GM21825 (cell line): ENCODE results near the gene KCNK7.
"Not testable (repeated sequence)": the region's sequence is repeated elsewhere in the genome, so short reads cannot be mapped to it uniquely, and the experiment has no call there.

ENCODE experiments used
- ATAC-seq: cut with Tn5 transposase; IDR thresholded peaks from one replicate; pipeline ENCODE4 v1.9.1; 2021; ENCODE audit warnings: mild to moderate bottlenecking, moderate library complexity; ENCODE audit not compliant: unreplicated experiment

The KCNK7 gene, protein sequence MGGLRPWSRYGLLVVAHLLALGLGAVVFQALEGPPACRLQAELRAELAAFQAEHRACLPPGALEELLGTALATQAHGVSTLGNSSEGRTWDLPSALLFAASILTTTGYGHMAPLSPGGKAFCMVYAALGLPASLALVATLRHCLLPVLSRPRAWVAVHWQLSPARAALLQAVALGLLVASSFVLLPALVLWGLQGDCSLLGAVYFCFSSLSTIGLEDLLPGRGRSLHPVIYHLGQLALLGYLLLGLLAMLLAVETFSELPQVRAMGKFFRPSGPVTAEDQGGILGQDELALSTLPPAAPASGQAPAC

DNA sequence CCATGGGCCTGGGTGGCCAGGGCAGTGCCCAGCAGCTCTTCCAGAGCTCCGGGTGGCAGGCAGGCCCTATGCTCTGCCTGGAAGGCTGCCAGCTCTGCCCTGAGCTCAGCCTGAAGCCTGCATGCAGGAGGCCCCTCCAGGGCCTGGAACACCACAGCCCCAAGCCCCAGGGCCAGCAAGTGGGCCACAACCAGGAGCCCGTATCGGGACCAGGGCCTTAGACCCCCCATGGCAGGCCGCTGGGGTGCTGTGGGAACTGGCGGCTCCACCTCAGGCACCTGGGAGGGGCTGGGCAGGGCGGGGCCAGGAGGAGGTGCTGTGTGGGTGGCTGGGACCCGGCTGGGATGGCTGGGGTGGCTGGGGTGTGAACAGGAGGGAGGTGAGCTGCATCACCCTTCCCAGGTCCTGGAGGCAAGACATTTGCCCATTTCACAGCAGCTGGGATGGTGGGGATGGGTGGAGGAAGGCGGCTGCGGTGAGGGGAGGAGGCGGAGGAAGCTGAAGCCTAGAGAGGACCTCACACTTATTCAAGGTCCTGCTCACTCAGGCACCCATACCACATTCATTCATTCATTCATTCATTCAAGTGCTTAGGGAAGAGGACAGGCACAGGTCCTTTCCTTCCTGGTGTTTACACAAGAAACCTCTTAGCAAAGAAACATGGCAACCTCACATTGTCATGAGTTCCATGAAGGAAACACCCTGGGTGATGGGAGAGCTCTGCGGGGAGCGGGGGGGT, at the start of gene KCNK7:
Gene KCNK7 (minus strand): TSS at position 258 of the 739 bp plus-strand sequence. CDS start 28 bp downstream, at position 230.
- ATAC-seq, result no peak

DNA sequence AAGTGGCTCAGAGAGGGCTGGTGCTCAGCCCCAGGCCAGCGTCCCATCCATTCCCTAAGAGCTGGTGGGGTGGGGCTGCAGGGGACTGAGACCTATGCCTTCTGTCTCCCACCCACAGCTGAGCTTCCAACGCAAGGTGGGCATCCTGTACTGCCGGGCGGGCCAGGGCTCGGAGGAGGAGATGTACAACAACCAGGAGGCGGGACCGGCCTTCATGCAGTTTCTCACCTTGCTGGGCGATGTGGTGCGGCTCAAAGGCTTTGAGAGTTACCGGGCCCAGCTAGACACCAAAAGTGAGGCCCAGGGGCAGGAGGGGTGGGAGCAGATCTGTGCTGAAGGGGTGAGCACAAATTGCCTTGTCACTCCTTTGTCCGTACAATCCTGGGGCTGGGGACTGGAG, 49.2 kb upstream of the KCNK7 start:
- ATAC-seq, result no peak

DNA sequence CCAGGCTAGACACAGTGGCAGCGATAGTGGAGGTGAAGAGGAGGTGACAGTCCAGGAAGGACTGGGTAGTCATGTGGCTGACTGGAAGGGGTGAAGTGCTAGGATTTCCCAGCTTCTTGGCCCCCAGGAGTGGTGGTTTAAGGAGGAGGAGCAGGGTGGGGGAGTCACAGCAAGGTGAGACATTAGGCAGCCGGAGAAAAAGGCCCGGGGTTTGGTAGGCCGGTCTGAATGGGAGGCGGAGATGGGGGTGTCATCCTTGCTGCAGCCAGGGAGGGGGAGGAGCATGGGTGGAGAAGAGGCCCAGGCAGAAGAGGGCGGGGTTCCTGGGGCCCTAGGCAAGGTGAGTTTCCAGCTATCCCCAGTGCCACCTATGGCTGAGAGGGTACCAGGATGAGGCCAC, 48.4 kb upstream of the KCNK7 start:
- no peak for ATAC-seq

DNA sequence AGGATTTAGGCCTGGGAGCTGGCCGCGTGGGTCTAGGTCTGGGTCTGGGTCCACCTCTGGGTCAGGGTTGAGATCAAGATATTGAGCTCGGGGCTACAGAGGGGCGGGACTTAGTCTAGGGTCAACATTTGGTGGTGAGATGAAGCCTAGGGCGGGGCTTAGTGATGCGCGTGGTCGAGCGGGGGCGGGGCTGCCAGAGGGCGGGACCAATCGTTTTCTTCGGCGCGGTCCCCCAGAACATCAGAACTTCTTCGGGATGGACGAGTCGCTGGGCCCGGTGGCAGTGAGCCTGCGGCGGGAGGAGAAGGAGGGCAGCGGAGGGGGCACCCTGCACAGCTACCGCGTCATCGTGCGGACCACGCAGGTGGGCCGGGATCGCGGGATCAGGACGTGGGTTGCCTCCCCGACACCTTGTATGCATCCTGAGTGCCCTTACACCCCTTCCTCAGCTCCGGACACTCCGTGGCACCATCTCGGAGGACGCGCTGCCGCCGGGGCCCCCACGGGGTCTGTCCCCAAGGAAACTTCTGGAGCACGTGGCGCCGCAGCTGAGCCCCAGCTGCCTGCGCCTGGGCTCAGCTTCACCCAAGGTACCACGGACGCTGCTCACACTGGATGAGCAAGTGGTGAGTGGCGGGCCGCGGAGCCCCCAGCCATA, 46.5 kb upstream of the KCNK7 start:
- no peak for ATAC-seq

DNA sequence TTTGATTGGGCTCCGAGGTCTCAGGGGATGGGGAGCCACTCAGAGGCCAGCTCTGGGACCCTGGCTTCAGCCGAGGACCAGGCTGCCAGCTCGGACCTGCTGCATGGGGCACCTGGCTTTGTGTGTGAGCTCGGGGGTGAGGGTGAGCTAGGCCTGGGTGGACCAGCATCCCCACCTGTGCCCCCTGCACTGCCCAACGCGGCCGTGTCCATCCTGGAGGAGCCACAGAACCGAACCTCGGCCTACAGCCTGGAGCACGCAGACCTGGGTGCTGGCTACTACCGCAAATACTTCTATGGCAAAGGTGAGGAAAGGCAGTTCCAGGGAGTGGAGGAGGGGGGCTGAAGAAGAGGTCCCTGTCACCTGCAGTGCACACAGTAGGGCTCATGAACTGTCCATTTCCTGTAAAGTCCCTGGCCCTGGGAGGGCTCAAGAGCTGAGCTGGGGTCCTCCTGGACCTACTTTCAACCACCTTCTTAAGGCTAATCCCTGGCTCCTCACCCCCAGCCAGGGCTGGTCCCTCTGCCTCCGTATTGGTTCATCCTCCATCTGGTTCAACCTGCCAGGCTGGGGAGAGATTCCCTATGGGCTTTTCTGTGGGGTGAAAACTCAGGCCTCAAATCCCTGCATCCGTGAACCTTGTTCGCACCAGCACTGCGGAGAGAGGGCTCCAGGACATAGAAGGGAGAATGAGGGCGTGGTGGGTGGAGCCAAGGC, 45.9 kb upstream of the KCNK7 start:
- ATAC-seq, result no peak

DNA sequence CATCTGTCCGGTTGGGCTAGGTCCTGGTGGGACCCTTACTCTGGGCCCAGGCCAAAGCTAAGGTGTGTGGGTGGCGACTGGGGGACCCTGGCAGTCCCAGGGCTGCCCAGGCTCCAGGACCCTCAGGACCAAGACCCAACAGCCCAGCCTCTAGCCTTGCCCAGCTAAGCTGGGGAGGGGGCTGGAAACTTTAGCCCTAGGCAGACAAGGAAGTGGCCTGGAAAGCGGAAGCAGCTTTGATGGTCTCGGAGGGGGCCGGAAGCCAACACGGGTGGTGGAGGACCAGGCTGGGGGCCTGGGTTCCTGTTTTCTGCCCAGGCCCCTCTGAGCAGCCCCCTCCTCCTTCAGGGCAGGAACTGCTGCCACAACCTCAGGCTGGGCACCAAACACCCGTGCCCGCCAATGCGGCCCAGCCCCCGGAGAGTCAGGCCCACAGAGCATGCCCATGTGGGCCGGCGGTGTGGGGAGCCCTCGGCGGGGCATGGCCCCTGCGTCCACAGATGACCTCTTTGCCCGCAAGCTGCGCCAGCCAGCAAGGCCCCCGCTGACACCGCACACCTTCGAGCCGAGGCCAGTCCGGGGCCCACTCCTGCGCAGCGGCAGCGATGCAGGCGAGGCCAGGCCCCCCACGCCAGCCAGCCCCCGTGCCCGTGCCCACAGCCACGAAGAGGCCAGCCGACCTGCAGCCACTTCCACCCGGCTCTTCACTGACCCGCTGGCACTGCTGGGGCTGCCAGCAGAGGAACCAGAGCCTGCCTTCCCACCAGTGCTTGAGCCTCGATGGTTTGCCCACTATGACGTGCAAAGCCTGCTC, 45.1 kb upstream of the KCNK7 start:
- ATAC-seq, result no peak

DNA sequence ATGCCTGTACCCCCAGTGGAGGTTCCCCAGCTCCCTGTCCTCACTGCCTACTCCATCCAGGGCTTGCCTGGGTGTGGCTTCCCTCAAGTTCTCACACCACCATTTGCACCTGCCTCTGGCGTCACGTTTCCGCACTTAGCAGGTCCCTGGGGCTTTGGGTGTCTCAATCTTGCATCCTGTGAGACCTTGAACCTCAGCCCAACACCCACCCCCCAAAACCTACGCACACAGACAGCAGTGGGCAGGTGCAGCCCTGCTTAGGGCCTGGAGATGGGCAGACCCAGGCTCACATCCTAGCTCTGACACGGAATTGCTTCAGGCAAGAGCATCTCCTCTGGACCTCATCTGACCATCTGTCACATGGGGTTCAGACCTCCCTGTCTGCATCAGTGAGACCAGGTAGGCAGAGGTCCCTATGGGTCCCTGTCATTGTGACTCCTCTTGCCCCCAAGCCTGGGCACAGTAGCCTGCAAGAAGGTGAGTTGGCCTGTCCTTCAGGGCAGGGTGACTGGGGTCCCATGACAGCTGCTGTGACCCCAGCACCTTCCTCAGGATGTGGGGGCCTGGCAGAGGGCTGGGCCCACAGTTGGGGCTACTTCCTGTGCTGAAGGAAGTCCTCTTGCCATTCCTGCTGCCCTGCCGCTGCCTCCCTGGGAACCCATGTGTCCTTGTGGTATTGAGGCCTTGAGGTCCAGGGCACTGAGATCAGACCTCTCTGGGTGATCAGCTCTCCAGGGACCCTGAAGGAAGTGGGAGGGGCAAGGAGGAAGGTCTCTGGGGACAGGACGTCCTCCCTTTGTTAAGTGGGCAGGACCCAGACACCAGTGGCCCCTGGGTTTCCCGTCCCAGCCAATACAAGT, 44.3 kb upstream of the KCNK7 start:
- peak; percentile 31 for ATAC-seq

DNA sequence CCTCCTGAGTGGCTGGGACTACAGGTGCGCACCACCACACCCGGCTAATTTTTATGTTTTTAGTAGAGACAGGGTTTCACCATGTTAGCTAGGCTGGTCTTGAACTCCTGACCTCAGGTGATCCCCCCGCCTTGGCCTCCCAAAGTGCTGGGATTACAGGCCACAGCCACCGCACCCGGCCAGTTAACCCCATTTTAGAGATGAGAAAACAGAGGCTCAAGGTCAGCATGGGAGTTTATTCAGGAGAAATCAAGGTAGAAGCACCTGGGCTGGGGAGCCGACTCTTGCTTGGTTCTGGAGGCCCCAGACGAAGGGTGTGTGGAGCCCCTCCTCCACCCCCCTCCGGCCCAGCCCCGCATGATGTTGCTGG, 43.6 kb upstream of the KCNK7 start:
- not testable (repeated sequence) for ATAC-seq

DNA sequence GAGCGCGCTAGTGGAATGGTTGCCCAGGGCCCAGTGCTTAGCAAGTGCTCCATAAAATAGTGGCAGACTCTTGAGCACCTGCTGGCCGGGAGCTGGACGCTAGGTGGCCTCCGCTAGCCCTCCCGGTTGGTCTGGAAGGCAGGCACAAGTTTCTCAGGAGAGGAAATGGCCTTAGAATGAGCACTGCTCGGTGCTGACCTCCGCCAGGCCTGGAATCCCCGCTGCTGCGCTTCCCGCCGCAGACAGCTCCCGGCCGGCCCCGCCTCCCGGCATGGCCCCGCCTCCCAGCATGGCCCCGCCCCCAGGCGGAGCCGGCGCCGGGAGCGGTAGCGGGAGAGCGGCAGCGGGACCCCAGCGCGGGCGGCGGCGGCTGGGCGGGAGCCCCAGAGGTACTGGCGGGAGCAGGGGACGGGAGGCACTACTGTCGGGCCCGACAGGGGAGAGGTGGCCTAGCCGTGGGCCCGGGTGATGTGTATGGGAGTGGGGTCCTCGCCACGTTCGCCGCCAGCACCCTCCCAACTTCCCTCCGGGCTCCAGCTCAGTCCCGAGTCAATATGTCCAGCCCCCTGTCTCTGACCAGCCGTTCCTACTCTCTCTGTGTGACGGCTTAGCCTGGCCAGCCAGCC, 42.3 kb upstream of the KCNK7 start, which contains the start of gene SIPA1:
Gene SIPA1 (plus strand): TSS at position 308 of the 626 bp plus-strand sequence. CDS start 2,821 bp downstream, outside the sequence.
- peak; percentile 44 for ATAC-seq

DNA sequence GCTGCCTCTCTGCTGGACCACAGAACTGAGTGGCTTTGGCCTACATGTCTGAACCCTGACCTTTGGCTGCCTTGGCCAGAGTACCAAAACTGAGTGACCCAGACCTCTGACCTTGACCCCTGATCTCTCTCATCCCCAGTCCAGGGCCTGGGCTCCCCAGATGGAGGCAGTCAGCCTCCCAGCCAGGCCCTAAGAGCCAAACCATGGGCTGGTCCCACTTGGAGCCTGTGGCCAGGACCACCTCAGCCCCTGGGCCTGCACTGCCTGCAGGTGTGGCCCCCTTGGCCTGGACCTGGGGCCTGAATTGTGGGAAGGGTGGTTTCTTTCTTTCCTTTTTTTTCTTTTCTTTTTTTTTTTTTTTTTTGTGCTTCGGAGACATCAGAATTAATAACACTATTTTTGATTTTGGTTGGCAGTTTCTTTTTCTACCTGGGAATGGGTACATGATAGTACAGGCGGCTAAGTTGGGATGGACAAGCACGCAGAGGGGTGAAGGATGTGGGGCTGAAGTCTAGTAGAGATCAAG, 41.5 kb upstream of the KCNK7 start:
- no peak for ATAC-seq

DNA sequence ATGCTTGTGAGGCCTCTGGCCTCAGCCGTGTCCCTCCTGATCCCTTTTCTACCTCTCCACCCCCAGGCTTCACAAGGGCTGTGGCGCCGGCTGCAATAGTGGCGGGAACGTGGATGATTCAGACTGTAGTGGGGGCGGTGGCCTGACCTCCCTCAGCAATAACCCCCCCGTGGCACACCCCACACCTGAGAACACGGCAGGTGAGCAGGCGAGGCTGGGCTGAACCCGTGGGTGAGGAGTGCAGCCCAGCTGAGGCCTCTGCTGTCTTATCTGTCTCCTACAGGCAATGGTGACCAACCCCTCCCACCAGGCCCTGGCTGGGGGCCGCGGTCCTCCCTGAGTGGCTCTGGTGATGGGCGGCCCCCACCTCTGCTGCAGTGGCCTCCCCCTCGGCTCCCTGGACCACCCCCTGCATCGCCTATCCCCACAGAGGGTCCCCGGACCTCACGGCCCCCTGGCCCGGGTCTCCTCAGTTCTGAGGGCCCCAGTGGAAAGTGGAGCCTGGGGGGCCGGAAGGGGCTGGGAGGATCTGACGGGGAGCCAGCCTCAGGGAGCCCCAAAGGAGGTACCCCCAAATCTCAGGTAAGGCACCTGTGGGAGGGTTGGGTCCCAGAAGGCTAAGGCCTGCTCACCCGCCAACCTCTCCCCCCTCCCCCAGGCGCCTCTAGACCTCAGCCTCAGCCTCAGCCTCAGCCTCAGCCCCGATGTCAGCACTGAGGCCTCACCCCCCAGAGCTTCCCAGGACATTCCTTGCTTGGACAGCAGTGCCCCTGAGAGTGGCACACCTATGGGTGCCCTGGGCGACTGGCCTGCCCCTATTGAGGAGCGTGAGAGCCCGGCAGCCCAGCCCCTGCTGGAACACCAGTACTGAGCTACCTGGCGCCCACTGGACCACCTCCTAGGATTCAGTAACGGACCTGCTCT, 40.8 kb upstream of the KCNK7 start:
- no peak for ATAC-seq

DNA sequence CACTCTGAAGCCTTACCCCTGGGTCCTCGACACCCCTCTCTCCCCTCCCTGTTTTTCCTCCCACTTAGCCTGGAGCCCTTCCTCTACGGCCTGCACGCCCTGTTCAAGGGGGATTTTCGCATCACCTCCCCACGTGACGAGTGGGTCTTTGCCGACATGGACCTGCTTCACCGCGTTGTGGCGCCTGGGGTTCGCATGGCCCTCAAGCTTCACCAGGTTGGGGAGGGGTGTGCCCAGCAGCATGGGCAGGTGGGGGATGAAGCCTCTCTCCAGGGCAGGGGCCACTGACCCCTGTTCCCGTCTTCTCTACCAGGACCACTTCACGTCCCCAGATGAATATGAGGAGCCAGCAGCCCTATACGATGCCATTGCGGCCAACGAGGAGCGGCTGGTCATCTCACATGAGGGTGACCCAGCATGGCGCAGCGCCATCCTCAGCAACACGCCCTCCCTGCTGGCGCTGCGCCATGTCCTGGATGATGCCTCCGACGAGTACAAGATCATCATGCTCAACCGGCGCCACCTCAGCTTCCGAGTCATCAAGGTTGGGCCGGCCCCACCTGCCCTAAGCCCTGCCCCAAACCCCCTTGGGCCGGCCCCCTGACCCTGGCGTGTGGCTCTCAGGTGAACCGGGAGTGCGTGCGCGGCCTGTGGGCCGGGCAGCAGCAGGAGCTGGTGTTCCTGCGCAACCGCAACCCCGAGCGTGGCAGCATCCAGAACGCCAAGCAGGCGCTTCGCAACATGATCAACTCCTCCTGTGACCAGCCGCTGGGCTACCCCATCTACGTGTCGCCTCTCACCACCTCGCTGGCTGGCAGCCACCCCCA, 39.5 kb upstream of the KCNK7 start:
- ATAC-seq, result no peak

DNA sequence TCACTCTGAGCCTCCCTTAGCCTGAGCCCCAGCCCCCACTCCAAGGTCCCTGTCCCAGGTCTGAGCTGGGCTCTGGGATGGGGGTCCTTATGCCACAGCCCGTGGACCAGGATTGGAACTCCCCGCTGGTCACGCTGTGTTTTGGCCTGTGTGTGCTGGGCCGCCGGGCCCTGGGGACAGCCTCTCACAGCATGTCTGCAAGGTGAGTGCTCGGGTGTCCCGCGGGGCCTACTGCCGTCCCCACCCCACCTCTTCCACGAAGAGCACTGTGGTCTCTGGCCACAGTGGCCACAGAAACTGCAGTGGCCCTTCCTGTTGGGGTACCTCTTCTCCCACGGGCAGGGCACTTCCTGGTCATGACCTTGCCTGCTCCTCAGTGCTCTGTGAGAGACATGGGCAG, 38.8 kb upstream of the KCNK7 start:
- no peak for ATAC-seq

DNA sequence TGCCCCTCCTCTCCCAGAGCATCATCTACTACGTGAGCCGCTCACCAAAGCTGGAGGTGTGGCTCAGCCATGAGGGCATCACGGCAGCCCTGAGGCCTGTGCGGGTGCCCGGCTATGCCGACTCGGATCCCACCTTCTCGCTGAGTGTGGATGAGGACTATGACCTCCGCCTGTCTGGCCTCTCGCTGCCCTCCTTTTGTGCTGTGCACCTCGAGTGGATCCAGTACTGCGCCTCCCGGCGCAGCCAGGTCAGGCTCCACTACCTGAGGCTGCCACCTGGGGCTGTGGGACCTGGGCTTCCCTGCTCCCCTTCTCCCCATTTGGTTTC, 38.5 kb upstream of the KCNK7 start:
- ATAC-seq, result no peak

DNA sequence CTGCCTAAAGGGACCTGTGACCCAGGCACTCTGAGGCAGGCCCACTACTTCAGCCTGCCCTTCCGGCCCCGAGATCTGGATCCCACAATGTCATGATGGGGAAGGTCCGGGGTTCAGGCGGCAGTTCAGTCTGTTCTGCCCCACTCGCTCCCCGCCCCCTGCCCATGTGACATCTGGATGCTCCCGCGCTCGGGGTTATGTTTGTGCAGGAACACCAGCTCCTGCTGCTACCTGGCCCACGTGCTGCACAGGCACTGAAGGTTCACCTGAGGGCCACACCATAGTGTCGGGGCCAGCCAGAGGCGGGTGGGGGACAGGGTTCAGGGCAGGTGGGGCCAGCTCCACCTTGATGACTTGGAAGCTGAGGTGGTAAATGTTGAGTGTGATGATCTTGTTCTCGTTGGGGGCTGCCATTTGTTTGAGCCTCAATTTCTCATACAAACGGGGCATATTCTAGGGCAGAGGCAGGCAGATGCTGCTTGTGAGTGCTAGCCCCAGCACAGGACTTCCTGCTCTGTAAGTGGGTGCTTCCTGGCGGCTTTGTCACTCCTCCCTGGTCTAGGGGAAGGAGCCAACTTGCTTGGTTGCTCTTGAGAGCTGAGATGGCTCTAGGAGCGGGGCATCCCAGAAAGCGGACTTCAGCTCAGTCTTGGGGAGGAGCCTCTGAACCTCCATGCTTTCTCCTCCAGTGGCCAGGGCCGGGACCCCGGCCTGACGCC, 37.9 kb upstream of the KCNK7 start:
- no peak for ATAC-seq

DNA sequence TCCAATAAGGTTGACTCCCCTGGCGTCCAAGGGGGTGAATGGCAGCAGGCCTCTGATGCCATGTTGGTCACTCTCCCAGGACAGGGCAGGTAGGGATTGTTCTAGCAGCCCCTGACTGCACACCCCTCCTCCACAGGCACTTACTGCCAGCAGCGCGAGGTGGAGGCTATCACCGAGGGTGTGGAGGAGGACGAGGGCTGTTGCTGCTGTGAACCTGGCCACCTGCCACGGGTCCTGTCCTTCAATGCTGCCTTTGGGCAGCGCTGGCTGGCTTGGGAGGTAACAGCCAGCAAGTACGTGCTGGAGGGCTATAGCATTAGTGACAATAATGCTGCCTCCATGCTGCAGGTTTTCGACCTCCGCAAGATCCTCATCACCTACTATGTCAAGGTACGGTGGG, 34.6 kb upstream of the KCNK7 start:
- no peak for ATAC-seq
